Activated CD8-positive, alpha-beta memory T cell treated with anti-CD3 and anti-CD28 coated beads, Interleukin-2, amount 50 U/mL, for 24 hours (primary cell): ENCODE measurements around the gene LTB.

Source experiments
- DNase-seq: peaks from one replicate; pipeline ENCODE4 v3.0.0-alpha.2; 2020; ENCODE audit errors: extremely low read depth

The LTB gene

GRCh38 chr6:31582230-31582643 lies at the start of gene LTB:
Gene LTB (minus strand): TSS chr6:31582424. CDS start chr6:31582417, 7 bp downstream.
- DNase-seq = no peak

GRCh38 chr6:31631681-31632278 lies 49.6 kb upstream of the LTB start:
- DNase-seq = no peak

DNA sequence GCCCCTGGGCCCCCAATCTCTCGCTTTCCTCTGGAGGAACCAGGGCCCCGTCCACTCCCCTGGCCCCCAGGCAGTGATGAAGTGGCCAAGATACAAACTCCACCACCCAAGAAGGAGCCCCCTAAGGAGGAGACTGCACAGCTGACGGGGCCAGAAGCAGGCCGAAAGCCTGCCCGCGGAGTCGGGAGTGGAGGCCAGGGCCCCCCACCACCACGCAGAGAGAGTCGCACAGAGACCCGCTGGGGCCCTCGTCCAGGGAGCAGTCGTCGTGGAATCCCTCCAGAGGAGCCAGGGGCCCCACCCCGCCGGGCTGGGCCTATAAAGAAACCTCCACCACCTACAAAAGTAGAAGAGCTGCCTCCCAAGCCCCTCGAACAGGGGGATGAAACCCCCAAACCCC lies 49.0 kb upstream of the LTB start:
- no peak for DNase-seq

DNA sequence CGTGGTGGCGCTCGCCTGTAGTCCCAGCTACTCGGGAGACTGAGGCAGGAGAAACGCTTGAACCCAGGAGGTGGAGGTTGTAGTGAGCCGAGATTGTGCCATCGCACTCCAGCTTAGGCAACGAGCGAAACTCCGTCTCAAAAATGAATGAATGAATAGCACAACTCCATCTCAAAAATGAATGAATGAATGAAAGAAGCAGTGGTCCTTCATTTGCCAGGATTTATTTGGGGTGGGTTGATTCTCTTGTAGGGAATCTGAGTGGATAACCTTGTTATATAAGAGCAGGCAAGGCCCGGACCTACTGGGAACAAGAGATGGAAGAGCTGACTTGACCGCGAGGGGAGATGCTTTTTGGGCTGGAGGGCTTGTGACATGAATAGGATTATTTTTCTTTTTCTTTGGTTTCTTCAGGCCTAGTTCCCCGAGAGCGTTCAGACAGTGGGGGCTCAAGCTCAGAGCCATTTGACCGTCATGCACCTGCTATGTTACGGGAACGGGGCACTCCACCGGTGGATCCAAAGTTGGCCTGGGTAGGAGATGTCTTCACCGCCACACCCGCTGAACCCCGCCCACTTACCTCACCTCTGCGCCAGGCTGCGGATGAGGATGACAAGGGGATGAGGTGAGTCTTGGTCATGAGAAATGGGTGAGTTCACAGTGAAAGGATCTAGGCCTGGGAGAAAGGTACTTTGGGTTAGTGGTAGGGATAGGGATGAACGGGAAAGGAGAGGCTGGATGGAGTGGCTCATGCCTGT lies 48.1 kb upstream of the LTB start:
- no peak for DNase-seq

GRCh38 chr6:31629014-31629413 lies 46.8 kb upstream of the LTB start:
- DNase-seq = no peak

GRCh38 chr6:31627690-31628287 lies 45.6 kb upstream of the LTB start:
- DNase-seq = no peak

DNA sequence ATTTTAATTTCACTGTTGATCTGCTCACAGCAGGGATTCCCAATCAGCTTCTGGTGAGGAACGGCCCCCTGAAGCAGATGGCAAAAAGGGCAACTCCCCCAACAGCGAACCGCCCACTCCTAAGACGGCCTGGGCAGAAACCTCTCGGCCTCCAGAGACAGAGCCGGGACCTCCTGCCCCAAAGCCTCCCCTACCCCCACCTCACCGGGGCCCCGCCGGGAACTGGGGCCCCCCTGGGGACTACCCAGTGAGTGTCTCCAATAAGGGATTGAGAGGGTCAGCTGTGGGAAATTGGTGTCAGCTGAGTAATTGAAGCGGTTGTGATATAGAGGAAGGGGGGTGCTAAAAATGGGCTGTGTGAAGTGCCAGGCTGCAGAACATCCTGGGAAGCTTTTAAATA lies 44.7 kb upstream of the LTB start:
- no peak for DNase-seq

DNA sequence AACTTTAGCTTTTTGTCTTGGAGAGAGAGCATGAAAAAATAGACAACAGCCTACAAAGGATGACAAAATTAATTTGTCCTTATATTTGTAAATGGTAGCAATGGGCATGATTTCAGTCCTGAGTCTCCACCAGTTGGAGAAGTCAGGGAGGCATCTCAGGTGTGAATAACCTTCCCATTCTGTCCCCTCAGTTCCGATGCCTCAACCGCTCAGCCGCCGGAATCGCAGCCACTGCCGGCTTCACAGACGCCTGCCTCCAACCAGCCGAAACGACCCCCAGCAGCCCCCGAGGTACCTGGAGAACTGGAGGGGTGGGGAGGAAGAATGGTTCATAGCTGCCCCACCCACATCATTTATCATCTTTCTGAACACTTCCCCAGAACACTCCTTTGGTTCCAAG lies 41.8 kb upstream of the LTB start:
- no peak for DNase-seq

- no peak for DNase-seq
Measured at GRCh38 chr6:31622684-31623091, 40.5 kb upstream of the LTB start.

GRCh38 chr6:31621991-31622390 lies 39.8 kb upstream of the LTB start:
- DNase-seq = no peak

DNA sequence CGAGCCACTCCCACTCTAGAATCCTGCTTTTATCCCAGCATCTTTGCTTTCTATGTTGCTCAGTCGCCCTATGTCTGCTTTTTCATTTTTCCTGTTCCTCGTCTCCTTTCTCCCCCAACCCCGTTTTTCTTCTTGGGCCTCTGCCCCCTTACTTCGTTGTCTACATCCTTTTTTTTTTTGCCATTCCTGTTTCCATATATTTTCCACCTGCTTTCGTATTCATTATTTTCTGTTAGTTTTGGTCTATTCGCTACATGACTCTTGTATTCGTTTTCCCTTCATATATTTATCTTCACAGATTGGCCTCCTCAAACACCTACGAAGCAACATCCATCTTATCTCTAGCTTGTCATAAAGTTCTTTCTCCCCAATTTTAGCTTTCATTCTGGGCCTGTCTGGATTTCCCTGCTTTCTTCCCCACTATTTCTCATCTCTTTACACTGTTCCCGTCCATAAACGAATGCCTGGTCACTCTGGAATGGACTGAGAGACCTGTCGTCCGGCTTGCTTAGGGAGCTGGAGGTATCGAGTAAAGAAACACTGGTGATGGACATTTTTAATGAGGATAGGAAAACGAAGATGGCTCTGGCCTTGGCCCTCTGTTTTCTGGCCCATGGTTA lies 39.2 kb upstream of the LTB start:
- no peak for DNase-seq

GRCh38 chr6:31620586-31621319 lies 38.5 kb upstream of the LTB start, which contains the start of gene PRRC2A:
Gene PRRC2A (plus strand): TSS chr6:31620715. CDS start chr6:31622790, 2,075 bp downstream.
- peak; percentile 45 for DNase-seq

DNA sequence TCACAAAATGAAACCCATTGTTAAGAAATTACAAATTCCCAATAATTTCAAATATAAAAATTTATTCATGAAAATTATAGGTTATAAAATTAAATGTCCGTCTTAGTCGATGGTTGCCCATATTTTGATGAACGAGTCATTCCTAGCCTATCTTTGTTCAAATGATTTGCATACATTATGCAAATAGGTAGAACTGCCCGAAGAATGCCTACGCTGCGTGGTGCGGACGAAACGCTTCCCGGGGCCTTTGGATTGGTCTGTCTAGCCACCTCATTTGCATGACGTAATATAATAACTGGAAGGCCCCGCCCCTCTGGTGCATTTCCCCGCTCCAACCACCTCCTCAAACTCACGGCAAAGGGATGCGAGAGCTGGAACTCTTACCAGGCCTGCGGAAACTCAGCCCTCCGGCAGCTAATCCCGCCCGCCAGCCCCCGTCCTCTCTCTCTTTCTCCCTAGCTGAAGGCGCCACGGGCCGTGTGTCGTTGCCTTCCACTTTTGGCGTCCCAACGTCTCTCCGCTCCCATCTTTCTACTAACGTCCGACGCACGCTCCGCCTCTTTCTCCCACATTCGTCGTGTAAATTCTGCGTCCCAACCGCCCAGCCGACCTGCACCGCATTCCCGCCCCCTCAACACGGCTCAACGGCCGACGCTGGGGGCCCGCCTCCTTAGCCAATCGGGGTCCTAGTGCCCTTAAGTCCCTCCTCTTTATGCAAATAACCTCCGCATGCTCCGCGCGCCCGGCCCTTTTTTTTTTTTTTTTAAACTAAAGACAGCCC lies 37.8 kb upstream of the LTB start:
- DNase-seq = peak; percentile 92

DNA sequence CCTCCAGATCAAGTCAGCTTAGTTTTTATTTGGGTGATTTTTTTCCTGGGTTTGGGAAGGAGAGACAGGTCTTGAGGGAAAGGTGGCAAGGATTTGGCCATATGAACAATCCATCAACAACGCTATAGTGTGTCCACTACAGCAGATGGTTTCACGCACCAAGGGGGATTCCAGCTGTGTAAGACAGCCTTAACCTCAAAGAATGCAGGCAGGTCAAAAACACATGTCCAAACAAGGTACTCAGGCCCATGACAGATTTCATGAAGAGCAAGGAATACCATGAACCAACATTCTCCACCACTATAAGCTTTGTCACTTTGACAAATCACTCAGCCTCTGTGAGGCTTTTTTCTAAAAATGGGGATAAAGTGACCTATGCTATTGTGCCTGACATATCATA lies 34.8 kb upstream of the LTB start:
- no peak for DNase-seq

DNA sequence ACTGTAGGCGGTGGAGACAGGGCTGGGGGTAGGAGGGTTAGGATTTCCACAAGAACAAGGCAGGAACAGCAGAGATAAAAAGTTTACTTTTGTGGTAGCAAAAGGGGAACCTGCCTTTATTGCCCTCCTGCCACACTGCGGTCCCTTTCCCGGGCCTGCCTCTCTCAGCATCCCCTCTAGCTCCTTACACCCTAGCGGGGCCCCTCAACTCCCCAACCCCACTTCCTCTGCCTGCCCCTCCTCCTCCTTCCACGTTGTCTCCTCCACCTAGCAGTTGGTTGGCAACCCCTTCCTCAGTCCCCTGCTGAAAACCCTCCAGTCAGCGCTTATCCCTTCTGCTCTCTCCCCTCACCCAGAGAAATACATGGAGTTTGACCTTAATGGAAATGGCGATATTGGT lies 33.5 kb upstream of the LTB start:
- no peak for DNase-seq

- no peak for DNase-seq
Measured at GRCh38 chr6:31614684-31615578, 32.7 kb upstream of the LTB start, which contains the start of gene AIF1. Gene AIF1 (plus strand): TSS chr6:31615234. CDS start chr6:31615330, 96 bp downstream.

DNA sequence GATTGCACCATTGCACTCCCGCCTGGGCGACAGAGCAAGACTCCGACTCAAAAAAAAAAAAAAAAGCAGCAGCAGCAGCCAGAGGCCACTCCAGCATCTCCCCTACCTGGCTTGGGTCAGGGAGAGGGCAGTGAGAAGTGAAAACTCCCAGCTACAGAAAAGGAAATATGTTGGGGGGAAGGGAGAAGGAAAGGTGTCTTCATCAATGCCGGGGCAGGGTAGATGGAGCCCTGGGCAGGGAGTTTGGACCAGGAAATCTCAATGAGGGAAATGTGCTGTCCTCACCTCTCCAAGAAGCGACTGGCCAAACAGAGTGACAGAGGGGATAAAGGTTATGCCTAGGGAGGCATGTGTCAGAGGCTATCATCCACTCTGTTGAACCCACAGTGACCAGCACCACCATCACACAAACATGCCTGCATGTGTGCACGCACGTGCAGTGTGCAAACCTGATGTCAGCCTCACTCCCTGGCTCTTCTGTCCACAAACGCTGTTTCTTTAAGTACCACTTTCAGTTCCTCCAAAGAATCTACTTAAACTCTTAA lies 31.9 kb upstream of the LTB start:
- no peak for DNase-seq

DNA sequence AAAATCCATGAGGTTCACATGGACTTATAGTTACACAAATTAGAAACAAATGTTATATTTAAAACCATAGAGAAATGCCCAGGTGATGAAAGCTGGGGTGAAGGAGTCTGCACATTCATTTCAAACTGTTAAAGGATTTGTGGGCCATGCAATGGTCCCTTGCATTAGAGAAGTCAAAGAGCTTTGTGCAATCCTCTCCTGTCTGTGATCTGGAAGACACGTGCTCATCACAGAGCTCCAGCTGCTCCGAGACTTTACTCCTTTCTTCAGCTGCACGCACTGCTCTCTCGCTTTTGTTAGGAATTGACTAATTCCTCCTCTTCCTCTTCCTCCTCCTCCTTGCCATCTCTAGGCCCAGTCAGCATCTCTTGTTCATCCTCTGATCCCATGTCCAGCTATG lies 28.7 kb upstream of the LTB start:
- no peak for DNase-seq

DNA sequence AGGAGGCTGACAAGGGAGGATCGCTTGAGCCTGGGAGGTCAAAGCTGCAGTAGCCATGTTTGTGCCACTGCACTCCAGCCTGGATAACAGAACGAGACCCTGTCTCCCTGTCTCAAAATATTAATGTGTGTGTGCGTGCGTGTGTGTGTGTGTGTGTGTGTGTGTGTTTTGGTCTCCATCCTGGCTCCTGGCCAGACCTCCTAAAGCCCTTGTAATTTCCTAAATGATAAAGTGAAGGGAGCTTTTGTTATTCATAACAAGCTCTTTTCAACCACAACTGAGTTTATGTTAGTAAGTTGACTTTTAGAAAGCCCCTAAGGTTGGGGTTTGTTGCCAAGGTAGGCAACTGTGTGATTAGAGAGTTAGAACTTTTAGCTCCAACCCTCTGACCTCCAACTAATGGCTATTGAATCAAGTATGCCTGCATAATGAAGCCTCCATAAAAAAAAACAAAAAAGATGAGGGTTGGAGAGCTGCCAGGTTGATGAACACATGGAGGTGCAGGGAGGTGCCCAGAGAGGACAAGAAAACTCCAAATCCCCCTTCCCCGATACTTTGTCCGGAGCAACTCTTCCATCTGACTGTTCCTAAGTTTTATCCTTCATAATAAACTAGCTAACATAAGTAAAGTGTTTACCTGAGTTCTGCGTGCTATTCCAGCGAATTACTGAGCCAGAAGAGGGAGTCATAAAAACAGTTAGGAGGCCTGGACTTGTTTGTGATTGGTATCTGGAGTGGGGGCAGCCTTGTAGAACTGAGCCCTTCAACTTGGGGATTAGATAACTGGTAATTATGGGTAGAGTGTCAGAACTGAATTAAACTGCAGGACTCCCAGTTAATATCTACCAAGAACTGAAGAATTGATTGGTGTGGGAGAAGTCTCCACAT lies 27.5 kb upstream of the LTB start:
- DNase-seq = no peak
